GM10266 (cell line): ENCODE measurements around the gene RAB5A.
"Not testable (repeated sequence)": the region's sequence is repeated elsewhere in the genome, so short reads cannot be mapped to it uniquely, and the experiment has no call there.

Source experiments
- DNase-seq: peaks from one replicate; pipeline ENCODE4 v3.0.0; 2012; ENCODE audit errors: extremely low spot score
- TF ChIP-seq, protein P1 (sequence below): IDR thresholded peaks from 2 replicates; pipeline ENCODE4 v1.5.1; 2012; ENCODE audit warnings: mild to moderate bottlenecking, low read depth; ENCODE audit not compliant: control insufficient read depth, insufficient read depth; ENCODE audit errors: missing control alignments

The RAB5A gene

DNA sequence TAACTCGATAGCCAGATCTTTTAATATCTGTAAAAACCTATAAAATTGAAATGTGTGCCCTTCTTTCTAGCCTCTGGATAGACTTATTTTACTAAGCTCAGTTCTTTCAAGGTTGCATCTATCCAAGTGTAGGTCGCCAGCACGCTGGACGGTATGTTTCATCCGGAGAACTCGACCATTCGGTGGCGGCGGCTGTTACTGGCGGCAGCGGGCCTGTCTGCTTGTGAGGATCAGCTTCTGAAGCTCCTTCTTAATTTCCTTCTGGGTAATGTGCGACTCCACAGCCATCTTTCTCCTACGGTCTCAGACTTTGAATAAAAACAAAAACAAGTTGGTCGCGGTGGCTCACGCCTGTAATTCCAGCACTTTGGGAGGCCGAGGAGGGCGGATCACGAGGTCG lies 61.1 kb downstream of the RAB5A start:
- DNase-seq, result no peak
- TF ChIP-seq, protein P1, sequence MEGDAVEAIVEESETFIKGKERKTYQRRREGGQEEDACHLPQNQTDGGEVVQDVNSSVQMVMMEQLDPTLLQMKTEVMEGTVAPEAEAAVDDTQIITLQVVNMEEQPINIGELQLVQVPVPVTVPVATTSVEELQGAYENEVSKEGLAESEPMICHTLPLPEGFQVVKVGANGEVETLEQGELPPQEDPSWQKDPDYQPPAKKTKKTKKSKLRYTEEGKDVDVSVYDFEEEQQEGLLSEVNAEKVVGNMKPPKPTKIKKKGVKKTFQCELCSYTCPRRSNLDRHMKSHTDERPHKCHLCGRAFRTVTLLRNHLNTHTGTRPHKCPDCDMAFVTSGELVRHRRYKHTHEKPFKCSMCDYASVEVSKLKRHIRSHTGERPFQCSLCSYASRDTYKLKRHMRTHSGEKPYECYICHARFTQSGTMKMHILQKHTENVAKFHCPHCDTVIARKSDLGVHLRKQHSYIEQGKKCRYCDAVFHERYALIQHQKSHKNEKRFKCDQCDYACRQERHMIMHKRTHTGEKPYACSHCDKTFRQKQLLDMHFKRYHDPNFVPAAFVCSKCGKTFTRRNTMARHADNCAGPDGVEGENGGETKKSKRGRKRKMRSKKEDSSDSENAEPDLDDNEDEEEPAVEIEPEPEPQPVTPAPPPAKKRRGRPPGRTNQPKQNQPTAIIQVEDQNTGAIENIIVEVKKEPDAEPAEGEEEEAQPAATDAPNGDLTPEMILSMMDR, result no peak

DNA sequence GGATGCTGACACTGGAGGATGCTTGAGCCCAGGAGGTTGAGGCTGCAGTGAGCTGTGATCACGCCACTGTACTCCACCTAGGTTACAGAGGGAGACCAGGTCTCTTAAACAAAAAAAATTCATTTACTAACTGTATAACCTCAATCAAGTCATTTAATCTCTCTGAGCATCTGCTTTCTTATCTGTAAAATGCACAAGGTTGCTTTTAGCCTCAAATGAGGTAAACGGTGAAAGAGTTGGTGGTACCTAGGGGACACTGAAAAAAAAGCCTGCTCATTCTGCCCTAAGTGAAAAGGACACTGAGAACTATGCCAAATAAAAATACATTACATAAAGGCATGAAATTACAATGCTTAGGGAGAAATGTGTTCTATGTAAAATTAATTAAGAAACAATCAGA lies 61.7 kb downstream of the RAB5A start:
- TF ChIP-seq, protein P1, result no peak
- DNase-seq, result no peak

- no peak for DNase-seq
- TF ChIP-seq, protein P1, result no peak
Observed at GRCh38 chr3:20012164-20012563, 65.3 kb downstream of the RAB5A start, which contains the start of gene PP2D1. Gene PP2D1 (minus strand): TSS chr3:20012264. CDS start chr3:20012072, 192 bp downstream.

- no peak for DNase-seq
Observed at GRCh38 chr3:20013396-20013795, 66.5 kb downstream of the RAB5A start.

DNA sequence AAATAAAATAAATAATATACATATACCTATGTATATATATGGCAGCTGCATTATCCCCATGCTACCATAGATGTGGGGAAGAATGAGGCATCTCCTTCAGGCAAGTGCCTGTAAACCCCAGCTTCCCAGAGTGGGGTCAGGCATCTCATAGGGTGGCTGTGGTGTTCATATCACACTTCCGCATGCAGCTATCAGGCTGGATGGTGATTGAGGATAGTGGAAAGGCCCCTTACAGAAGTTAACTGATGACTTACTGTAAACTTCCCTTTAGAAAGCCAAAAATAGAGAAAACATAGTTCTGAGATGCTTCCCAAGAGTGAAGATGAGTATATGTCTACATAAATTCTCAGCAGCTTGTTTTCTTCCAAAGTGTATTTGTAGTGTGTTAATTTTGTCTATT lies 68.6 kb downstream of the RAB5A start:
- TF ChIP-seq, protein P1, result no peak
- DNase-seq, result no peak

More at GRCh38 chr3:20013396-20013795, 66.5 kb downstream of the RAB5A start:
- TF ChIP-seq, protein P1, result no peak

- DNase-seq, result not testable (repeated sequence)
Observed at GRCh38 chr3:20016076-20016475, 69.2 kb downstream of the RAB5A start.

DNA sequence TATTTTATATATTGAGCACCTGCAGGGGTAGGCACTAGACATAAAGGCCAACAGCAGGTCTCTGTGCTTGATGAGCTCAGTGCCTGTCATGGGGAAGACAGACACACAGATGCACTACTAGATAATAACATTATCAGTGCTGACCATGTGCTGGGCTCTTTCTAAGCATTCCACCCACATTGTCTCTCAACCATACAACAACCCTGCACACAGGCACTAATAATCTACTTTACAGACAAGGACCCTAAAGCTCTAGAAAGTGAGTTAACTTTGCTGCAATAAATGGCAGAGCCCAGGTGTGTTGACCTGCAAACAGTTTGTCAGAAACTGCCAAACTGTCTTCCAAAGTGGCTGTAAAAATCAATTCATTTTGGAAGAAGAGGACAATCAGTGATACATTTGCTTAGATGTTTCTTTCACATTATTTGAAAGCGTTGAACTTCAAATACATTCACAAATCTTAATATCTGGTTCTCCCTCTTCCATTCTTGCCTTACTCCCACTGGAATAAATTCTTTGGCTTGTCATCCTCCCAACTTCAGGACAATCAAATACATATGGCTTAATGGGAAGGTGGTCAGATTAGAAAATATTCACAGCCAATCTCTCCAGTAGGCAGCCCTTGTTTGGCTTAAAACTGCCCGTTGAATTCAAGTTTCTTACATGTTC lies 76.2 kb downstream of the RAB5A start:
- TF ChIP-seq, protein P1, result no peak
- no peak for DNase-seq
